ENCODE results near the gene PLXNA4.

Gene PLXNA4

GRCh38 chr7:132417103-132417906 is 159.0 kb downstream of the PLXNA4 start:
- peaks cover 3% of the 10 kb centered on the region; the same call in 1 of the 2 replicates for H3K4me1 ChIP-seq (ENCODE audit: control insufficient read depth, insufficient read depth, low read length)
- H3K4me3 ChIP-seq (ENCODE audit: low read depth, low read length): no peak overlapping the region
- H3K9me3 ChIP-seq (ENCODE audit: control insufficient read depth, insufficient read depth, low read depth, low read length): no peaks in the 10 kb centered on the region
- no peak overlapping the region for H3K27ac ChIP-seq (ENCODE audit: extremely low read depth, low read depth, low read length)
- ChIA-PET POLR2A (no interaction called here), CTCF (no interaction called here)
- H3K36me3 ChIP-seq (ENCODE audit: control insufficient read depth in 2 of 2, insufficient read depth in 1 of 2, low read length in 2 of 2): no peaks in the 10 kb centered on the region
- TF ChIP-seq ZNF843 (tag by site-specific recombination; IDR thresholded peaks at IDR 0.05) (peak; percentile 74), ZBTB1 (tag by site-specific recombination; IDR thresholded peaks at IDR 0.05) (no peak), ZNF544 (tag by site-specific recombination; IDR thresholded peaks at IDR 0.05) (no peak), SCRT1 (tag by site-specific recombination; IDR thresholded peaks at IDR 0.05; ENCODE audit: borderline replicate concordance) (peak; percentile 70), MZF1 (tag by site-specific recombination; IDR thresholded peaks at IDR 0.05; ENCODE audit: borderline replicate concordance) (peak; percentile 45; the same call in 1 of the 2 replicates), GFI1B (tag by site-specific recombination; IDR thresholded peaks at IDR 0.05) (peak; percentile 87), INSM2 (tag by site-specific recombination; IDR thresholded peaks at IDR 0.05) (no peak), ZNF155 (tag by site-specific recombination; IDR thresholded peaks at IDR 0.05) (no peak), ZNF664 (tag by site-specific recombination; IDR thresholded peaks at IDR 0.05) (no peak), ZEB2 (tag by site-specific recombination; IDR thresholded peaks at IDR 0.05) (0 out of 2 replicates have a peak, but pooled peaks have one; percentile 30), ZXDB (tag by site-specific recombination; IDR thresholded peaks at IDR 0.05) (0 out of 2 replicates have a peak, but pooled peaks have one; percentile 52), ZNF366 (tag by site-specific recombination; conservative IDR thresholded peaks at IDR 0.05) (peak; percentile 35; the same call in 1 of the 2 replicates), ZBTB17 (tag by site-specific recombination; IDR thresholded peaks at IDR 0.05) (peak; percentile 81), ZBTB21 (tag by site-specific recombination; IDR thresholded peaks at IDR 0.05) (0 out of 2 replicates have a peak, but pooled peaks have one; percentile 11), ZNF37A (tag by site-specific recombination; IDR thresholded peaks at IDR 0.05) (no peak), ATF2 (tag by site-specific recombination; IDR thresholded peaks at IDR 0.05; ENCODE audit: low read depth) (peak; percentile 94), ZSCAN23 (tag by site-specific recombination; IDR thresholded peaks at IDR 0.05) (no peak), SP3 (tag by site-specific recombination; IDR thresholded peaks at IDR 0.05) (no peak), ZNF629 (tag by site-specific recombination; IDR thresholded peaks at IDR 0.05) (peak; percentile 74), ZNF202 (tag by site-specific recombination; IDR thresholded peaks at IDR 0.05; ENCODE audit: borderline replicate concordance) (no peak), ZNF692 (tag by site-specific recombination; IDR thresholded peaks at IDR 0.05) (no peak; the same call in 1 of the 2 replicates), ZIC2 (tag by site-specific recombination; IDR thresholded peaks at IDR 0.05) (peak; percentile 48), ZNF76 (tag by site-specific recombination; IDR thresholded peaks at IDR 0.05; ENCODE audit: borderline replicate concordance, low read depth) (no peak), GLIS1 (tag by site-specific recombination; IDR thresholded peaks at IDR 0.05) (peak; percentile 26; the same call in 1 of the 2 replicates), ZNF157 (tag by site-specific recombination; IDR thresholded peaks at IDR 0.05) (no peak)
- TF ChIP-seq, protein P1, sequence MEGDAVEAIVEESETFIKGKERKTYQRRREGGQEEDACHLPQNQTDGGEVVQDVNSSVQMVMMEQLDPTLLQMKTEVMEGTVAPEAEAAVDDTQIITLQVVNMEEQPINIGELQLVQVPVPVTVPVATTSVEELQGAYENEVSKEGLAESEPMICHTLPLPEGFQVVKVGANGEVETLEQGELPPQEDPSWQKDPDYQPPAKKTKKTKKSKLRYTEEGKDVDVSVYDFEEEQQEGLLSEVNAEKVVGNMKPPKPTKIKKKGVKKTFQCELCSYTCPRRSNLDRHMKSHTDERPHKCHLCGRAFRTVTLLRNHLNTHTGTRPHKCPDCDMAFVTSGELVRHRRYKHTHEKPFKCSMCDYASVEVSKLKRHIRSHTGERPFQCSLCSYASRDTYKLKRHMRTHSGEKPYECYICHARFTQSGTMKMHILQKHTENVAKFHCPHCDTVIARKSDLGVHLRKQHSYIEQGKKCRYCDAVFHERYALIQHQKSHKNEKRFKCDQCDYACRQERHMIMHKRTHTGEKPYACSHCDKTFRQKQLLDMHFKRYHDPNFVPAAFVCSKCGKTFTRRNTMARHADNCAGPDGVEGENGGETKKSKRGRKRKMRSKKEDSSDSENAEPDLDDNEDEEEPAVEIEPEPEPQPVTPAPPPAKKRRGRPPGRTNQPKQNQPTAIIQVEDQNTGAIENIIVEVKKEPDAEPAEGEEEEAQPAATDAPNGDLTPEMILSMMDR (tag by site-specific recombination; IDR thresholded peaks at IDR 0.05): no peak
- TF ChIP-seq, protein P2, sequence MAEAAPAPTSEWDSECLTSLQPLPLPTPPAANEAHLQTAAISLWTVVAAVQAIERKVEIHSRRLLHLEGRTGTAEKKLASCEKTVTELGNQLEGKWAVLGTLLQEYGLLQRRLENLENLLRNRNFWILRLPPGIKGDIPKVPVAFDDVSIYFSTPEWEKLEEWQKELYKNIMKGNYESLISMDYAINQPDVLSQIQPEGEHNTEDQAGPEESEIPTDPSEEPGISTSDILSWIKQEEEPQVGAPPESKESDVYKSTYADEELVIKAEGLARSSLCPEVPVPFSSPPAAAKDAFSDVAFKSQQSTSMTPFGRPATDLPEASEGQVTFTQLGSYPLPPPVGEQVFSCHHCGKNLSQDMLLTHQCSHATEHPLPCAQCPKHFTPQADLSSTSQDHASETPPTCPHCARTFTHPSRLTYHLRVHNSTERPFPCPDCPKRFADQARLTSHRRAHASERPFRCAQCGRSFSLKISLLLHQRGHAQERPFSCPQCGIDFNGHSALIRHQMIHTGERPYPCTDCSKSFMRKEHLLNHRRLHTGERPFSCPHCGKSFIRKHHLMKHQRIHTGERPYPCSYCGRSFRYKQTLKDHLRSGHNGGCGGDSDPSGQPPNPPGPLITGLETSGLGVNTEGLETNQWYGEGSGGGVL (tag by site-specific recombination; IDR thresholded peaks at IDR 0.05): peak; percentile 60
- TF ChIP-seq, protein P3, sequence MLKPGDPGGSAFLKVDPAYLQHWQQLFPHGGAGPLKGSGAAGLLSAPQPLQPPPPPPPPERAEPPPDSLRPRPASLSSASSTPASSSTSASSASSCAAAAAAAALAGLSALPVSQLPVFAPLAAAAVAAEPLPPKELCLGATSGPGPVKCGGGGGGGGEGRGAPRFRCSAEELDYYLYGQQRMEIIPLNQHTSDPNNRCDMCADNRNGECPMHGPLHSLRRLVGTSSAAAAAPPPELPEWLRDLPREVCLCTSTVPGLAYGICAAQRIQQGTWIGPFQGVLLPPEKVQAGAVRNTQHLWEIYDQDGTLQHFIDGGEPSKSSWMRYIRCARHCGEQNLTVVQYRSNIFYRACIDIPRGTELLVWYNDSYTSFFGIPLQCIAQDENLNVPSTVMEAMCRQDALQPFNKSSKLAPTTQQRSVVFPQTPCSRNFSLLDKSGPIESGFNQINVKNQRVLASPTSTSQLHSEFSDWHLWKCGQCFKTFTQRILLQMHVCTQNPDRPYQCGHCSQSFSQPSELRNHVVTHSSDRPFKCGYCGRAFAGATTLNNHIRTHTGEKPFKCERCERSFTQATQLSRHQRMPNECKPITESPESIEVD (tag by site-specific recombination; IDR thresholded peaks at IDR 0.05): peak; percentile 81

Measured in HEK293 (cell line).